HG03460 (cell line): ENCODE data around the gene TRIM65.
A peak's percentile ranks its signal among the peaks of the same experiment; 100 is the strongest.
"Not testable (repeated sequence)": the region's sequence is repeated elsewhere in the genome, so short reads cannot be mapped to it uniquely, and the experiment has no call there.

Experiments
- ATAC-seq: cut with Tn5 transposase; IDR thresholded peaks from one replicate; pipeline ENCODE4 v1.9.1; 2021; ENCODE audit not compliant: unreplicated experiment

The TRIM65 gene

GRCh38 chr17:75876190-75876937, 20.4 kb downstream of the TRIM65 start:
- no peak for ATAC-seq

GRCh38 chr17:75875940-75876189, 20.9 kb downstream of the TRIM65 start:
- no peak for ATAC-seq

GRCh38 chr17:75875182-75875939, 21.4 kb downstream of the TRIM65 start:
- ATAC-seq: no peak

GRCh38 chr17:75874323-75875181, 22.2 kb downstream of the TRIM65 start:
- ATAC-seq: no peak

GRCh38 chr17:75873587-75874322, 23.0 kb downstream of the TRIM65 start:
- ATAC-seq: no peak

GRCh38 chr17:75872434-75873351, 24.1 kb downstream of the TRIM65 start:
- ATAC-seq: no peak

- not testable (repeated sequence) for ATAC-seq
Observed at GRCh38 chr17:75870228-75870627, 26.5 kb downstream of the TRIM65 start.

- ATAC-seq: no peak
Observed at GRCh38 chr17:75869282-75870141, 27.2 kb downstream of the TRIM65 start.

- not testable (repeated sequence) for ATAC-seq
Observed at GRCh38 chr17:75868730-75869281, 27.9 kb downstream of the TRIM65 start.

- not testable (repeated sequence) for ATAC-seq
Observed at GRCh38 chr17:75865404-75866188, 31.2 kb downstream of the TRIM65 start.

- ATAC-seq: peak; percentile 20
Observed at GRCh38 chr17:75864887-75865286, 31.9 kb downstream of the TRIM65 start.

- peak; percentile 85 for ATAC-seq
Observed at GRCh38 chr17:75864448-75864871, 32.3 kb downstream of the TRIM65 start.

GRCh38 chr17:75861927-75862317, 34.8 kb downstream of the TRIM65 start:
- no peak for ATAC-seq

GRCh38 chr17:75859358-75859757, 37.4 kb downstream of the TRIM65 start:
- not testable (repeated sequence) for ATAC-seq

GRCh38 chr17:75856062-75856756, 40.5 kb downstream of the TRIM65 start:
- ATAC-seq: peak; percentile 35

GRCh38 chr17:75855310-75856061, 41.3 kb downstream of the TRIM65 start, which contains the start of gene WBP2:
TSS of gene WBP2 (minus strand) at chr17:75855335. CDS start at chr17:75855297, 38 bp downstream.
- ATAC-seq: peak; percentile 84
